ENCODE data around the gene COL9A1. TPM values are rescaled to one million over a fixed set of nuclear protein-coding genes. Genes with fewer than 3 reads are reported as not detected.
A peak's percentile ranks its signal among the peaks of the same experiment; 100 is the strongest.

COL9A1 gene
- total and polyA plus RNA-seq, 4 donors: 8.1 to 37.1 (median 34.4) TPM

DNA sequence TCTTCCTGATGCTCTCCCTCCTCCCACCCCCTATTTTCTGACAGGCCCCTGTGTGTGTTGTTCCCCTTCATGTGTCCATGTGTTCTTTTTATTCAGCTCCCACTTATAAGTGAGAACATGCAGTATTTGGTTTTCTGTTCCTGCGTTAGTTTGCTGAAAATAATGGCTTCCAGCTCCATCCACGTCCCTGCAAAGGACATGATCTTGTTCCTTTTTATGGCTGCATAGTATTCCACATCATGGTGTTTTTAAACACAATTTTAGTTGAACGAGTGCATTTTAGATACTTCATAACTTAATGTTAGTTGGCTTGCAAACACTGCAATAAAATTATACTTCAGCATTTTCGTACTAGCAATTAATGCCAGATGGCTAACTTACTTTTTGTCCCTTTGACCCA is 28.5 kb downstream of the COL9A1 start:
- Histone ChIP-seq H3K9me3 (ENCODE audit: control insufficient read depth, insufficient read depth, low read length) (no peaks in the 10 kb centered on the region), H3K27ac (ENCODE audit: low read depth, low read length) (no peak overlapping the region), H3K36me3 (ENCODE audit: control insufficient read depth, insufficient read depth, low read length) (no peaks in the 10 kb centered on the region), H3K27me3 (ENCODE audit: control insufficient read depth, insufficient read depth, low read length) (no peaks in the 10 kb centered on the region), H3K4me3 (ENCODE audit: low read depth, low read length) (no peak overlapping the region), H3K4me1 (ENCODE audit: control insufficient read depth, insufficient read depth, low read length) (no peaks in the 10 kb centered on the region)
- WGBS (ENCODE audit: insufficient coverage): 100% methylated on average over 2 of the region's 4 CpGs
- no peak for DNase-seq (ENCODE audit: low read depth in 4 of 6, low spot score in 6 of 6)

DNA sequence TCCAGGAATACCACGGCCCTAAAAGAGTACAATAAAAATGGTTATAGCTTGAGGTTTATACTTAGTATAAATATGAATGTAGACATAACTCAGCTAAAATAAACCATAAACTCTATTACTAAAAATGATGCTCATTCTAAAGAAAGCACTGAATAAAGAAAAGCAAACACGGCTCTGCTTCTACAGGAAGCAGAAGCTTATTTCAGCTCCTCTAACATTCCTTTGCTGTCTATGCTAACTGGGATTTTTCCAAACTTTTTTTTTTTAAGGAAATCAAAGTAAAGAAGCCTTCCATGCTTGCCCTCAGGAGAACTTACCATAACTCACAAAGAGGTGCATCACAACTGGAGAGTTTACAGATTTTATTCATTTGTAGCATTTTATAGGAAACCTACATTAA is 30.8 kb downstream of the COL9A1 start:
- no peak for DNase-seq (ENCODE audit: low read depth in 4 of 6, low spot score in 6 of 6)
- Histone ChIP-seq H3K27me3 (ENCODE audit: control insufficient read depth, insufficient read depth, low read length) (no peaks in the 10 kb centered on the region), H3K4me3 (ENCODE audit: low read depth, low read length) (no peak overlapping the region), H3K36me3 (ENCODE audit: control insufficient read depth, insufficient read depth, low read length) (no peaks in the 10 kb centered on the region), H3K27ac (ENCODE audit: low read depth, low read length) (no peak overlapping the region), H3K9me3 (ENCODE audit: control insufficient read depth, insufficient read depth, low read length) (no peaks in the 10 kb centered on the region), H3K4me1 (ENCODE audit: control insufficient read depth, insufficient read depth, low read length) (no peaks in the 10 kb centered on the region)
- no CpG with 5 or more reads among the region's 2 CpGs for WGBS (ENCODE audit: insufficient coverage)

DNA sequence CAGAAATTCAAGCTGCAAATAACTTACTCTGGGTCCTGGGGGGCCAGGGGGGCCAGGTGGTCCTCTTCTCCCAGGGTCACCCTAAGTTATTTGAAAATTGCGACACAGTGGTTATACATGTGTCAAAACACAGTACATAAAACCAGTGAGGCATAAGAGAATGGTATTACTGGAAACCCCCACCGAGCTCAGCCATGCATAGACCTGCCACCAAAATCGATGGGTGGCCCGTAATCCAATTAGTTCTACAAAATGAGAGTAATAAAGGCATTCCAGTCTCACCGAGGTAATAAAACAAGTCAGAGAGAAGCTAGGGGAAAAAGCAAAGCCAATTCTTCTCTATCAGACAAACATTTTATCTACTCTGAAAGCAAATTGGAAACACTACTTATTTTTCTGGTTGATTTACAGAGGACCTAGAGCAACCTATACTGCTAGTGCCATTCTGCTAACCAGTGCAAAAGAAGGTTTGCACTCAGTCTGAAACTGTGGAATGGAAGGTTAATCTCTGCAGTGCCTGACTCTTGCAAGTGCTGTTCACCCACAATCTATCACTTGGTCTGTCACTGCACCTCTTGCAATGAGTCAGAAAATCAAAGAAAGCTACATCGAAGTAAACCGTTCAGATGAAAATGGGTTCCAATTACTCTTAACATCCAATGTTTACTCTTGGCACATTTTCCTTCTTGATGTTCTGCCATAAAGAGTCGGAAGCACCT is 32.4 kb downstream of the COL9A1 start:
- peak in 1 of 6 donors; percentile 83 for DNase-seq (ENCODE audit: low read depth in 4 of 6, low spot score in 6 of 6)
- WGBS (ENCODE audit: insufficient coverage): 28% methylated on average over 2 of the region's 8 CpGs
- Histone ChIP-seq H3K27me3 (ENCODE audit: control insufficient read depth, insufficient read depth, low read length) (no peaks in the 10 kb centered on the region), H3K36me3 (ENCODE audit: control insufficient read depth, insufficient read depth, low read length) (no peaks in the 10 kb centered on the region), H3K4me3 (ENCODE audit: low read depth, low read length) (no peak overlapping the region), H3K27ac (ENCODE audit: low read depth, low read length) (no peak overlapping the region), H3K9me3 (ENCODE audit: control insufficient read depth, insufficient read depth, low read length) (no peaks in the 10 kb centered on the region), H3K4me1 (ENCODE audit: control insufficient read depth, insufficient read depth, low read length) (no peaks in the 10 kb centered on the region)

DNA sequence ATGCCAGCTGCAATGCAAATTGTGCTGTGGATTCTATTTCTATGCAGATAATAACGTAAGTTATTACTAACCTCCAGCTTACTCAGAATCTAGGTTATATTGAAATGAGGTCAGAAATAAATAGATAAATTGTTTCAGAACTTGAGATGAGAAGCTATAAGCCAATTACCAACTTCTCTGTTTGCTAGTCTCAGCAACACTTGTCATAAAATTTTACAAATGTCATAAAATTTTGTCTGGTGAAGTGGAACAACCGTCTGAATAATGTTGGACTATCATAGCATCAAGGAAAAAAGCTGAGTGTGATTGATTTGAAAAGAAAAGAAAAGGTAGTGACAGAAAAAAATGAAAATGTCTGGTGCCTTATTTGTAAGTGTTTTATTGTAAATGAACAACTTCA is 36.7 kb downstream of the COL9A1 start:
- no peak for DNase-seq (ENCODE audit: low read depth in 4 of 6, low spot score in 6 of 6)
- H3K27ac ChIP-seq (ENCODE audit: low read depth, low read length): no peak overlapping the region
- no peak overlapping the region for H3K4me3 ChIP-seq (ENCODE audit: low read depth, low read length)
- no peaks in the 10 kb centered on the region for H3K27me3 ChIP-seq (ENCODE audit: control insufficient read depth, insufficient read depth, low read length)
- H3K36me3 ChIP-seq (ENCODE audit: control insufficient read depth, insufficient read depth, low read length): no peaks in the 10 kb centered on the region
- no peaks in the 10 kb centered on the region for H3K4me1 ChIP-seq (ENCODE audit: control insufficient read depth, insufficient read depth, low read length)
- WGBS (ENCODE audit: insufficient coverage): no CpG with 5 or more reads among the region's 2 CpGs
- no peaks in the 10 kb centered on the region for H3K9me3 ChIP-seq (ENCODE audit: control insufficient read depth, insufficient read depth, low read length)

DNA sequence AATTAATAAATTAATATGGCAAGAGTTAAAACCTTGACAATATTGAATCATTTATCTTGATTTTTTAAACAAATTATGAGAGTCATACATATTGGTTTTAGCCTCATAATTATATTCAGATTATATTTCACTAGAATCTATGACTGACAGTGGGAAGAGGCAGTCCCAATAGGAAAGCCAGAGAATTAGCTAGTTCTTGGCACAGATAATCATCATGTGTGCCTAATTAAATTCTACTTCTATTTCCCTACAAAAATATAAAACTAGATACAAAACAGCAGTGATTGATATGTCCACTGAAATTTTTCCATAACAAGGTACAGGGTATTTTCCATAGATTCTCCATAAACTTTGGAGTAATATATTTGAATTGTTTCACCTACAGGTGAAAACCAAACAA is 38.6 kb downstream of the COL9A1 start:
- Histone ChIP-seq H3K4me3 (ENCODE audit: low read depth, low read length) (no peak overlapping the region), H3K27me3 (ENCODE audit: control insufficient read depth, insufficient read depth, low read length) (no peaks in the 10 kb centered on the region), H3K9me3 (ENCODE audit: control insufficient read depth, insufficient read depth, low read length) (no peaks in the 10 kb centered on the region), H3K36me3 (ENCODE audit: control insufficient read depth, insufficient read depth, low read length) (no peaks in the 10 kb centered on the region), H3K4me1 (ENCODE audit: control insufficient read depth, insufficient read depth, low read length) (no peaks in the 10 kb centered on the region), H3K27ac (ENCODE audit: low read depth, low read length) (no peak overlapping the region)
- DNase-seq (ENCODE audit: low read depth in 4 of 6, low spot score in 6 of 6): no peak

DNA sequence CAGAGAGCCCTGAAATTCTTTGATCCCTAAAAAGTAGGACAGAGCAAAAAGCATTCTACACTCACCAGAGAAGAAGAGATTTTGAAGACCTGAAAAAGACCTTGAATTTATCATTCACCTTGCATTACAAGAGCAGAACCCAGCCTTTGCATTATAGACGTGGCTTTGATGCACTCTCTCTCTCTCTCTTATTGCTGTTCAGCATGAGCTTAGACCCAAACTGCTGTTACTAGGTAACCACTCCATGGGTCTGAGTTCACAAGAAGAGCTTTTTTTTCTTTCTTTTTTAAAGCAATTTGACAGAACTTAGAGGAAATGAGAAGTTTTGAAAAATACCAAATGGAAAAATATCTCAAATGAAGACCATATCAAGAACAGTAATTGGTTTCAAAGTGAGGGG is 44.4 kb downstream of the COL9A1 start:
- Histone ChIP-seq H3K36me3 (ENCODE audit: control insufficient read depth, insufficient read depth, low read length) (no peaks in the 10 kb centered on the region), H3K27ac (ENCODE audit: low read depth, low read length) (no peak overlapping the region), H3K4me1 (ENCODE audit: control insufficient read depth, insufficient read depth, low read length) (no peaks in the 10 kb centered on the region), H3K9me3 (ENCODE audit: control insufficient read depth, insufficient read depth, low read length) (no peaks in the 10 kb centered on the region), H3K27me3 (ENCODE audit: control insufficient read depth, insufficient read depth, low read length) (no peaks in the 10 kb centered on the region), H3K4me3 (ENCODE audit: low read depth, low read length) (no peak overlapping the region)
- WGBS (ENCODE audit: insufficient coverage): 0% methylated on average over 1 of the region's 1 CpG
- peak in 2 of 6 donors; percentile 31 to 68 for DNase-seq (ENCODE audit: low read depth in 4 of 6, low spot score in 6 of 6)

DNA sequence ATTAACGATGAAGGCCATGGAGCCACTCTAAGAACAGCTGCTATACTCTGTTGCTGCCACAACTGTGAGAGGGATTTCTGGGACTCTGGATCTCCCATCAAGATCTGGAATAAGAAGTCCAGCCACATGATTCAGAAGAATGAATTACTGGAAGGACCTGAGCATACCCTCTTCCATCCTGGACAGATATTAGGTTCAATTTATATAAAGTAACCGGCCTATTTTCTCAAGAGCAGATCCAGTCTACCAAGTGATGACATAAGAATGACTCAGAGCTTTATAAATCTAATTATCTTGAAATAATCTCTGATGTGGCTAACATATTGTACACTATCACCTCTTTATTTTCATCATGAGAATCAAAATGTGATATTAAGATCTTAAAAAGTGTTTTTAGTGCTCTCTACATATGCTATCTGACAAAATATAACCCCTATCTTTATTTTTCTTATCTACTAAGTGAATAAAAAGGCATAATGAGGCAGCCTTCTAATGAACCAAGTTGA is 45.1 kb downstream of the COL9A1 start:
- Histone ChIP-seq H3K27ac (ENCODE audit: low read depth, low read length) (no peak overlapping the region), H3K27me3 (ENCODE audit: control insufficient read depth, insufficient read depth, low read length) (no peaks in the 10 kb centered on the region), H3K9me3 (ENCODE audit: control insufficient read depth, insufficient read depth, low read length) (no peaks in the 10 kb centered on the region), H3K36me3 (ENCODE audit: control insufficient read depth, insufficient read depth, low read length) (no peaks in the 10 kb centered on the region), H3K4me1 (ENCODE audit: control insufficient read depth, insufficient read depth, low read length) (no peaks in the 10 kb centered on the region), H3K4me3 (ENCODE audit: low read depth, low read length) (no peak overlapping the region)
- no peak for DNase-seq (ENCODE audit: low read depth in 4 of 6, low spot score in 6 of 6)
- WGBS (ENCODE audit: insufficient coverage): no CpG with 5 or more reads among the region's 2 CpGs

DNA sequence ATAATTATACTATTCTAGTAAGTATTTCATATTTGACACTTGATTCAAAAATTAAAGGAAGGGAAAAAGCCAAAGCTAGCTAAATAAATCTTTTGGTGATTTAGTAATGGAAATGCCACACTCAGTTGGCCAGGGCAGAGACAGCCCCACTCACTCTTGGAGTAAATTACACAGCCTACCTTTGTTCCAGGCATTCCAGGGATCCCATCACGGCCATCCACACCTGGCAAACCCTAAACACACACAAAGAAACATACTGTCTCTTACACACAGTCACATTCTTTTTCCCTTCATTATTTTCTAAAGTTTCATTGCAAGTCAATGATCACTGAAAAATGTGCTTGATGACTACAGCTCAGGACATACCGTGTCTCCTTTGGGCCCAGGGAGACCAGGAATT is 48.1 kb downstream of the COL9A1 start:
- Histone ChIP-seq H3K4me3 (ENCODE audit: low read depth, low read length) (no peak overlapping the region), H3K27me3 (ENCODE audit: control insufficient read depth, insufficient read depth, low read length) (no peaks in the 10 kb centered on the region), H3K36me3 (ENCODE audit: control insufficient read depth, insufficient read depth, low read length) (no peaks in the 10 kb centered on the region), H3K9me3 (ENCODE audit: control insufficient read depth, insufficient read depth, low read length) (no peaks in the 10 kb centered on the region), H3K4me1 (ENCODE audit: control insufficient read depth, insufficient read depth, low read length) (no peaks in the 10 kb centered on the region), H3K27ac (ENCODE audit: low read depth, low read length) (no peak overlapping the region)
- DNase-seq (ENCODE audit: low read depth in 4 of 6, low spot score in 6 of 6): no peak
- WGBS (ENCODE audit: insufficient coverage): 80% methylated on average over 1 of the region's 2 CpGs

DNA sequence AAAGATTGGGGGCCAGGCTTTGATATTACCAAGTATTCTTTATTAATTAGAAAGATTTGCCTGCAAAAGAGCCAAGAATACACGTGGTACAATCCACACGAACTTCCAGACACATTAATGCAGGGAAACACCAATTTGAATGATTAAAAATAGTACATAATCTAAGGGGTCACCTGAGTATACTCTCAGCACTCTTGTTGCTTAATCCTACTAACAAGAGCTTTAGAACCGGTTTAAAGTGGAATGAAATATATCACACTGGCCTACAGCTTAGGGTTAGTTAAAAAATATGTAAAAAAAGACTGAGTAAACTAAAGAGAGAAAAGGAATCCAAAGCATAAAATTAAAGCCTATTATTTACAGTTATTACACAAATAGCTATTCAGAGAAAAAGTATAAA is 49.0 kb downstream of the COL9A1 start:
- DNase-seq (ENCODE audit: low read depth in 4 of 6, low spot score in 6 of 6): no peak
- Histone ChIP-seq H3K36me3 (ENCODE audit: control insufficient read depth, insufficient read depth, low read length) (no peaks in the 10 kb centered on the region), H3K4me3 (ENCODE audit: low read depth, low read length) (no peak overlapping the region), H3K27me3 (ENCODE audit: control insufficient read depth, insufficient read depth, low read length) (no peaks in the 10 kb centered on the region), H3K27ac (ENCODE audit: low read depth, low read length) (no peak overlapping the region), H3K9me3 (ENCODE audit: control insufficient read depth, insufficient read depth, low read length) (no peaks in the 10 kb centered on the region), H3K4me1 (ENCODE audit: control insufficient read depth, insufficient read depth, low read length) (no peaks in the 10 kb centered on the region)
- WGBS (ENCODE audit: insufficient coverage): no CpG with 5 or more reads among the region's 3 CpGs

DNA sequence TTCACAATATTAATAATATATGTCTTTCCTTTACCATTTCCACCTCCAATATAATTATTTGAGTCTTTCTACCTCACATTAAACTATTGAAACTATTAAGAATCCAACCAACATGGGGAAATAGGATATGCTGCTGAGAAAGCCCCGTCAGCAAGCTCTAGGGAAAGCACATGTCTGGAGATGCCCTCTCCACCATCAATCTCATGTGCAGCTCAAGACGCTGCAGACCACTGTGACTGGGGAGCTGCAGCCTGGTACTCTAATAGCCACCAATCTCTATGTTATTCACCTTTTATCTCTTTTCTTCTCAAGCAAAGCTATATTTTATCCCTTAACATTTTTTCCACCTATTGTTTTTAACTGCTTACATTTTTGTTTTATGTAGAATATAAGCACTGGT is 50.3 kb downstream of the COL9A1 start:
- Histone ChIP-seq H3K9me3 (ENCODE audit: control insufficient read depth, insufficient read depth, low read length) (no peaks in the 10 kb centered on the region), H3K36me3 (ENCODE audit: control insufficient read depth, insufficient read depth, low read length) (no peaks in the 10 kb centered on the region), H3K4me3 (ENCODE audit: low read depth, low read length) (no peak overlapping the region), H3K27me3 (ENCODE audit: control insufficient read depth, insufficient read depth, low read length) (no peaks in the 10 kb centered on the region), H3K27ac (ENCODE audit: low read depth, low read length) (no peak overlapping the region), H3K4me1 (ENCODE audit: control insufficient read depth, insufficient read depth, low read length) (no peaks in the 10 kb centered on the region)
- DNase-seq (ENCODE audit: low read depth in 4 of 6, low spot score in 6 of 6): no peak
- 72% methylated on average over 2 of the region's 2 CpGs for WGBS (ENCODE audit: insufficient coverage)

All from spinal cord (tissue), 10 donors.